Thoracic aorta (tissue), 2 donors: ENCODE measurements around the gene CNIH3. TPM values are rescaled to one million over a fixed set of nuclear protein-coding genes. Genes with fewer than 3 reads are reported as not detected.

Source experiments
- ATAC-seq: fragments of 150-250 bp; one replicate; pipeline ENCODE4 v1.8.0; 2017; ENCODE audit warnings: low read depth; ENCODE audit not compliant: insufficient number of reproducible peaks, low FRiP score
- DNase-seq: peaks from one replicate; pipeline ENCODE4 v3.0.0-alpha.2; 2020; ENCODE audit warnings: low spot score
- H3K27ac ChIP-seq, 2 donors: fragments of 200-600 bp; sonication (generic); 1 replicate in 1 of 2; 2 replicates in 1 of 2; pipeline ENCODE4 v1.5.1; 2016; ENCODE audit warnings: mild to moderate bottlenecking in 2 of 2, moderate library complexity in 2 of 2
- H3K27me3 ChIP-seq: fragments of 200-600 bp; sonication (generic); replicated peaks from 2 replicates; pipeline ENCODE4 v1.6.0; 2016; ENCODE audit warnings: mild to moderate bottlenecking; ENCODE audit not compliant: insufficient read depth
- H3K36me3 ChIP-seq: fragments of 200-600 bp; sonication (generic); one replicate; pipeline ENCODE4 v1.5.1; 2016
- H3K4me1 ChIP-seq, 2 donors: fragments of 200-600 bp; sonication (generic); 1 replicate in 1 of 2; 2 replicates in 1 of 2; pipeline versions ENCODE4 v1.5.1 to v1.6.0; 2016; ENCODE audit warnings: low read depth in 2 of 2, mild to moderate bottlenecking in 1 of 2; ENCODE audit not compliant: control insufficient read depth in 1 of 2
- H3K4me3 ChIP-seq: fragments of 200-600 bp; sonication (generic); 2 replicates; pipeline ENCODE4 v1.5.1; 2016; ENCODE audit warnings: mild to moderate bottlenecking
- H3K9me3 ChIP-seq: fragments of 200-600 bp; sonication (generic); 2 replicates; pipeline ENCODE4 v1.5.1; 2016
- total RNA-seq, 2 donors: library from RNA; depleted of rRNA; stranded (reverse); fragments of >200 nt; gene quantifications; one replicate each; pipeline versions ENCODE4 v1.1.0 to v1.2.3, GENCODE V29; 2016
- TF ChIP-seq, protein P1 (sequence below): fragments of 200-600 bp; sonication (generic); IDR thresholded peaks from one replicate; pipeline ENCODE4 v1.5.1; 2019; ENCODE audit warnings: antibody characterized with exemption

CNIH3 gene
- total RNA-seq, 2 donors from 2014 or later: 0.21 TPM; not detected in 1

DNA sequence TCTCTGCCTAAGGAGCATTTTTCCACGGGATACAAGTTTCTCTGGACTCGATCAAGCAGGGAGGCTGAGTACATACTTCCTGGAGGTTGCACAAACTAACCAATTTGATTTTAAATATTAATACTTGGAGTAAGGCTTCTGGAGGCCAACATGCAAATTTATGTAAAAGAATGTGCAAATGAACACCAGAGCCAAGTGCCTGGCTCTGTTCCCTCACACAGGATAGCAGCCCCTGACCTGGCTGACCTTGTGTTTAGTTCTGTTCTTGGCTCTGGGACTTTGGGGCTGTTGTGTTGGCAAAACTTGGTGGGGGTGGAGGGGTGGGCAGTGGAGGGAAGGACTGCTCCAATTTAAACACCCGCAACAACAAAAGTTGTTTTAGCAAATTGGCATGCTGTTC is 34.2 kb downstream of the CNIH3 start:
- H3K4me3 ChIP-seq: no peak overlapping the region
- H3K27ac ChIP-seq: no peak overlapping the region
- H3K36me3 ChIP-seq: no peaks in the 10 kb centered on the region
- H3K27me3 ChIP-seq: no peaks in the 10 kb centered on the region
- H3K9me3 ChIP-seq: no peaks in the 10 kb centered on the region
- ATAC-seq: no peak
- peaks cover 0 to 7% of the 10 kb centered on the region in 2 donors for H3K4me1 ChIP-seq
- TF ChIP-seq, protein P1, sequence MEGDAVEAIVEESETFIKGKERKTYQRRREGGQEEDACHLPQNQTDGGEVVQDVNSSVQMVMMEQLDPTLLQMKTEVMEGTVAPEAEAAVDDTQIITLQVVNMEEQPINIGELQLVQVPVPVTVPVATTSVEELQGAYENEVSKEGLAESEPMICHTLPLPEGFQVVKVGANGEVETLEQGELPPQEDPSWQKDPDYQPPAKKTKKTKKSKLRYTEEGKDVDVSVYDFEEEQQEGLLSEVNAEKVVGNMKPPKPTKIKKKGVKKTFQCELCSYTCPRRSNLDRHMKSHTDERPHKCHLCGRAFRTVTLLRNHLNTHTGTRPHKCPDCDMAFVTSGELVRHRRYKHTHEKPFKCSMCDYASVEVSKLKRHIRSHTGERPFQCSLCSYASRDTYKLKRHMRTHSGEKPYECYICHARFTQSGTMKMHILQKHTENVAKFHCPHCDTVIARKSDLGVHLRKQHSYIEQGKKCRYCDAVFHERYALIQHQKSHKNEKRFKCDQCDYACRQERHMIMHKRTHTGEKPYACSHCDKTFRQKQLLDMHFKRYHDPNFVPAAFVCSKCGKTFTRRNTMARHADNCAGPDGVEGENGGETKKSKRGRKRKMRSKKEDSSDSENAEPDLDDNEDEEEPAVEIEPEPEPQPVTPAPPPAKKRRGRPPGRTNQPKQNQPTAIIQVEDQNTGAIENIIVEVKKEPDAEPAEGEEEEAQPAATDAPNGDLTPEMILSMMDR: no peak
- DNase-seq: no peak

DNA sequence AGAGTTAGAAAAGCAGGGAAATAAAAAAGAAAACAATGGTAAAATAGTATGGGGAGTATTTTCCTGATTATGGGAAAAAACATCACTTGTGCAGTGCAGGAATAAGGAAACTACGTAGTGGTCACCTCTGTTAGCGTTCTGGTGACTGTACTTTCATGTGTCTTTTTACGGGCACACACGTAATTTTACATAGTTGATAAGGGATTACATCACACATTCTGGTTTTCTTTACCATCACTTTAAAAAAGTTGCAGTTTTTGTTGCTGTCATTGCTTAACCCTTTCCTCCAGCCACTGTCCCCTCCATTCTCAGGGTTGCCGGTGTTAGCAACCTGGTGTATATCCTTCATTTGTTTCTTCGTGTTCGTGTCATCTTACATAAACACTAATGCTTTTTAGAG is 35.1 kb downstream of the CNIH3 start:
- Histone ChIP-seq H3K27me3 (no peaks in the 10 kb centered on the region), H3K9me3 (no peaks in the 10 kb centered on the region), H3K36me3 (no peaks in the 10 kb centered on the region), H3K27ac (no peak overlapping the region), H3K4me3 (no peak overlapping the region), H3K4me1 (peaks cover 0 to 7% of the 10 kb centered on the region in 2 donors)
- TF ChIP-seq, protein P1: no peak
- ATAC-seq: no peak
- DNase-seq: no peak

- Histone ChIP-seq H3K4me3 (no peak overlapping the region), H3K36me3 (no peaks in the 10 kb centered on the region), H3K9me3 (no peaks in the 10 kb centered on the region), H3K27me3 (no peaks in the 10 kb centered on the region), H3K27ac (no peak overlapping the region), H3K4me1 (no peaks in the 10 kb centered on the region)
- ATAC-seq (no peak), DNase-seq (no peak)
- TF ChIP-seq, protein P1: no peak
Observed at GRCh38 chr1:224656392-224656791, 40.3 kb downstream of the CNIH3 start.

- no peaks in the 10 kb centered on the region for H3K9me3 ChIP-seq
- no peaks in the 10 kb centered on the region for H3K36me3 ChIP-seq
- TF ChIP-seq, protein P1: no peak
- no peaks in the 10 kb centered on the region for H3K27me3 ChIP-seq
- no peak overlapping the region for H3K27ac ChIP-seq
- DNase-seq (no peak), ATAC-seq (no peak)
- no peaks in the 10 kb centered on the region for H3K4me1 ChIP-seq
- H3K4me3 ChIP-seq: no peak overlapping the region
Observed at GRCh38 chr1:224660074-224660473, 44.0 kb downstream of the CNIH3 start.

- Histone ChIP-seq H3K4me3 (no peak overlapping the region), H3K27me3 (no peaks in the 10 kb centered on the region), H3K36me3 (no peaks in the 10 kb centered on the region), H3K4me1 (no peaks in the 10 kb centered on the region), H3K9me3 (no peaks in the 10 kb centered on the region), H3K27ac (no peak overlapping the region)
- DNase-seq (no peak), ATAC-seq (no peak)
- TF ChIP-seq, protein P1: no peak
Observed at GRCh38 chr1:224662870-224663269, 46.8 kb downstream of the CNIH3 start.
